GM18498 (cell line): Measurements from ENCODE around the gene EIF3F.

ENCODE experiments used
- ATAC-seq: cut with Tn5 transposase; IDR thresholded peaks from one replicate; pipeline ENCODE4 v1.9.1; 2021; ENCODE audit warnings: mild to moderate bottlenecking, moderate library complexity; ENCODE audit not compliant: unreplicated experiment

EIF3F gene

DNA sequence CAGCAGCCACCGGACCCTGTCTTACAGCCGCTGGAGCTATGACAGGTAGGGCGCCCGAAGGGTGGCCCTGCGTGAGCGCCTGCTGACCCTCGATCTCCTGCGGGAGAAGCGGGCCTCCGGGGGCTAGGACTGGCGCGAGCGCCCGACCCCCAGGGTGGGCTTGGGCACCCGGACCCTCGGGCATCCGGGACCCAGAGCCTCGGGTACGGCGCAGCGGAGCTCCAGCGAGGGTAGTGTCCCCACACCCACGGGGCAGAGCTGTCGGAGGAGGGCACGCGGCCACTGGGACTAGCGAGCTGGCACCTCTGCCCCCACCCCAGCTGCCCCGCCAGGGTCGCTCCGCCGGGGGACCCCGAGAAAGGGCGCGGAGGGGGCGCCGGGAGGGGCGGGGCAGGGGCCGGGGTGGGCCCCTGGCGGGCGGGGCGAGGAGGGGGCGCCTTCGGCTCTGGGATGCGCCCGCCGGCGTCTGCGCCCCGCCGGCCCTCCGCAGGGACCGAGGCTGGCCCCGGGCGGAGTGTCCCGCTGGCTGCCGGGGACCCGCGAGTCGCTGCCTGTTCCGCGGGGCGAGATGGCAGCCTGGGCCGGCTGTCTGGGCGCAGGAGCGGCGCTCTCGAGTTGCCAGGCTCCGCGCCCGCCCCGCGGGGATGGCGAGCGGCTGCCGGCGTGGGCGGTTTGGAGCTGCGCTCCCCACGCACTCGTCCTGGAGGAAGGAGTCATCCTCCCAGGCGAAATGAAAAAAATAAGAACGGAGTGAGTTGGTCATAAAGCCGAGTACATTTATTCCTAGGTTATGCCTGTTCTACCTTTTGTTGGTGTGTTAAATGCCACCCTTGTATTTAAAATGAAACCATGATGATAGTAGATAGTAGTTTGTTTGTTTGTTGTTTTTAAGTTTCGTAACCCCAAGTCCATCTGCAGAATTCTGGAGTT lies 32.4 kb downstream of the EIF3F start:
- ATAC-seq, result peak; percentile 47

DNA sequence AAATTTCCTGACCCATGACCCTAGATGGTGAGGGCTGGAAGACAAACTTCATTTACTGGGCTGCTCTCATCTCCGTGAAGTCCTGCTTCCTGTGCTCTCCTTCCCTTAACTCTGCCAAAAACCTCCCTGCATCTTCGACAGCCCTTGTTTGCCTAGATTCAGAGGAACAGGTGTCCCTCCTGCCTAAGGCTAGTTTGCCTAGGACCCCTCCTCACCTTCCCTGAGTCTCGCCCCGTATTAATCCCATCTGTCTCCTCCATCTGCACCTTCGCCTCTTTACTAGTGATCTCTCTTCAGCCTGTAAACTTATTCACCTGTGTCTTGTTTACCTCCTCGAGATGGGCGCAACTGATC lies 33.1 kb downstream of the EIF3F start:
- no peak for ATAC-seq

DNA sequence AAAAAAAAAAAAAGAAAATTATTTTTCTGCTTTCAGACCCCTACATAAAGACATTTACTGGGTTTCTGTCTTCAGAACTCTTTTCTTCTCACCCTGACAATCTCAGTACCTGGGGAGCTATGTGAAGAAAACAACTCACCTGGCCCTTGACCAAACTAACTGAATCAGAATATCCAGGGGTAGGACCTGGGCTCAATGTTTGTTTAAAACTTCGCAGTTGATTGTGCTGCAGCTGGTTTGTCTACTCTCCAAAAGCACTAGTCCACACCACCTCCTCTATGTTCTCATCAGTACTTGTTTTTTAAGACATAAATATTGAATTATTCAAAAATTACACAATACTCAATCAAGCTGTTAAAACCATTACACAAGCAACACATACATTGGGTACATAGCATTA lies 34.8 kb downstream of the EIF3F start:
- no peak for ATAC-seq

DNA sequence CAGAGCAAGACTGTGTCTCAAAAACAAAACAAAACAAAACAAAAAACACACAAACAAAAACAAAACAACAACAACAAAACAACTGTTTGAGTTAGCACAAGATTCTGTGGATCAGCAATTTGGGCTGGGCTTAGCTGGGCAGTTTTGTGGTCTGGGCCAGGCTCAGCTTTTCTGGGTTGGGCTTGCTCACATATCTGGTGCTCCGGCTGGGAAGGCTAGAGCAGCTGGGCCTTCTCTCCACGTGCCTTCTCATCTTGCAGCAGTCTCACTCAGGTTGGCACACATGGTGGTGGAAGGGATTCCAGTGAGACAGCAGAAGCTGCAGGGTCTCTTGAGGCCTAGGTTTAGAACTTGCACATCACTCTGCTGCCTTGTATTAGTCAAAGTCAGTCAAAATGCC lies 35.7 kb downstream of the EIF3F start:
- no peak for ATAC-seq

DNA sequence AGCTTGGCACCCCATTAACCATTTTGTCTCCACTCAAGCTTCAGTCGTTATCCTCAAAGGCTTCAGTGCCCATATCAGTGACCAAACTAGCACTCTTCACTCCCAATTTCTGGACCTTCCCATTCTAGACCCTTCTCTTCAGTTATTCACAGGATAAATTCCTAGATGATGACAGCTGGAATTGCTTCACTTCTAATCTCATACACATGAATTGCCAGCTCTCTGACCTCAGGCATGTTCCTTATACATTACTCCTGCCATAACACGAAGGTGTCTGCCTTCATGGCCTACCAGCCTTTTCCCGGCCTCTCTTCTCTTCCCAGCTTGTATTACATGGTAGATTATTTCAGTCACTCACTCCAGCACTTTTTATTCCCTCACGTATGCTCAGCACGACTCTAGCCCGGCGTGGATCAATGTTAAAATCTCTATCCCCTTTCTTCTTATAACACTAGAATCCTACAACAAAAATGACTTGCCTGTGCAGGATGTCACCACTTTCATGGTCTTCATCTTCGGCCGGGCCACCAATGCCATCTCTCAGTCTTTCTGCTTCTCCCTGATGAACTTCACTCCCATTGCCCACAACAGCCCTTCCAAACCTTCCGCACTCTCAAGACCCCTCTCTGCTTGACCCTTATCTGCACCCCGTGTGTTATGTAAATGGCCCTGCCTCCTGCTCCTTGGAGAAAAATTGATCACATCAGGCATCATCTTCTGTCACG lies 36.9 kb downstream of the EIF3F start:
- ATAC-seq, result no peak

DNA sequence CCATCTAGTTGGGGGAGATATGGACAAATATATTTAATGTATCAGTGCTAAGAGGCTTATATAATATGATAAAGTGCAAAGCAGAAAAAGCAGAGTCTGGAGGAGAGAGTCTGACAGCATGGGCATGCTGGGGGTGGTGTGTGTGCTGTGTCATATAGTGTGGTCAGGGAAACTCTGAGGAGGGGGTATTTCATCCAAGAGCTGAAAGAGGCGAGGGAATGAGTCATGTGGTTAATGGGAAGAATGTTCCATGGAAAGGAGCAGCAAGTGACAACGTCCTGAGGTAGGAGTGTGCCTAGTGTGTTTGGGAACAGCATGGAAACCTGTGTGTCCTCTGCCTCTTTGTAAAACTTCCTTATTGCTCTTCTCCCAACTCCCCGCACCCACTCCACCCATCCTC lies 38.0 kb downstream of the EIF3F start:
- ATAC-seq, result no peak

- no peak for ATAC-seq
Observed at GRCh38 chr11:8025816-8026215, 38.7 kb downstream of the EIF3F start.

GRCh38 chr11:8026982-8027381 lies 39.8 kb downstream of the EIF3F start:
- ATAC-seq, result no peak

DNA sequence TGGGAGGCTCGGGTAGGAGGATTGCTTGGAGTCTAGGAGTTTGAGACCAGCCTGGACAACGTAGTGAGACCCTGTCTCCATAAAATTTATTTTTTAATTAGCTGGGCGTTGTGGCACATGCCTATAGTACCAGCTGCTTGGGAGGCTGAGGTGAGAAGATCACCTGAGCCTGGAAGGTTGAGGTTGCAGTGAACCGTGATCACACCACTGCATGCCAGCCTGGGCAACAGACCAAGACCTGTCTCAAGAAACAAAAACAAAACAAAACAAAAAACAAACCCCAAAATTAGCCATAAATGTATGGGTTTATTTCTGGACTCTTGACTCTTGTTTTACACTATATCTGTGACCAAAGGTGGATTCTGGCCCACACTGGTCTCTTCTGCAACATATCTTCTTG lies 41.6 kb downstream of the EIF3F start:
- ATAC-seq, result no peak

GRCh38 chr11:8030526-8031247 lies 43.5 kb downstream of the EIF3F start:
- ATAC-seq, result no peak

DNA sequence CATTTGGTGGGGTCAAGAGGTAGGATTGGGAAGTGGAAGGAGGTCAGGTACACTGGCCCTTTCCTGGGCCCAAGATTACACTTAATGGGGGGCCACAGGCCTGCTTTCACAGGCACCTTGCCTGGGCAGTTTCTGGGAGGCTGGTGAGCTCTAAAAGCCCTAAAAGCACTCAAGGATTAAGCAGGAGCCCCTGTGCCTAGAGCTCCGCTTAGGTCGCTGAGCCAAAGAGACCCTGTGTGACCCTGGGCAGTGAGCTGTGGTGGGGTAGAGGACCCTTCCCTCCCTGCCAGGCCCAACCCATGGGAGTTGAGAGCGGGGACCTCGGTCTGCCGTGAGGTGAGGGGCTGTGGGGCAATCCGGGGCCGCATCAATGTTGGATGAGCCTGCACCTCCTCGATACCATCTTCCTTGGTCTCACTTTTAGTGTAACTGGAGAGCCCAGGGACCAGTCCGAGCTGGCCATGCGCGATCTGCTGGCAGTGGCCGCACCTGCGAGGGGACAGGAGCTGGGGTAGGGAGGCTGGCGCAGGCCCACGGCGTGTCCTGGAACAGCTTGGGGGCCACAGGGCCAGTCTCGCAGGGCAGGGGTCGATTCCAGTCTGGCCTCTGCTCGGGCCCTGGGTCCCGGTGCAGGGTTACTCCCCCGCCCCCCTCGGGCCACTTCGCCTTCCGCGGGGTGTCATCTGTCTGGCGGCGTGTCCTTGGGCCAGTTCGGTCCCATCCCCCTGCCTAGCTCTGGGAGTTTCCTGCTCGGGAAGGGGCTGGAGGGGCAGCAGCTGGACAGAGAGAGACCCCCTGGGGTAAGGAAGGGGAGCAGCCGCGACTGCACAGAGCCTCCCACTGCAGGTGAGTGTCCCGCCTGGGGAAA lies 44.3 kb downstream of the EIF3F start:
- ATAC-seq, result no peak

GRCh38 chr11:8032122-8032521 lies 45.0 kb downstream of the EIF3F start:
- no peak for ATAC-seq

DNA sequence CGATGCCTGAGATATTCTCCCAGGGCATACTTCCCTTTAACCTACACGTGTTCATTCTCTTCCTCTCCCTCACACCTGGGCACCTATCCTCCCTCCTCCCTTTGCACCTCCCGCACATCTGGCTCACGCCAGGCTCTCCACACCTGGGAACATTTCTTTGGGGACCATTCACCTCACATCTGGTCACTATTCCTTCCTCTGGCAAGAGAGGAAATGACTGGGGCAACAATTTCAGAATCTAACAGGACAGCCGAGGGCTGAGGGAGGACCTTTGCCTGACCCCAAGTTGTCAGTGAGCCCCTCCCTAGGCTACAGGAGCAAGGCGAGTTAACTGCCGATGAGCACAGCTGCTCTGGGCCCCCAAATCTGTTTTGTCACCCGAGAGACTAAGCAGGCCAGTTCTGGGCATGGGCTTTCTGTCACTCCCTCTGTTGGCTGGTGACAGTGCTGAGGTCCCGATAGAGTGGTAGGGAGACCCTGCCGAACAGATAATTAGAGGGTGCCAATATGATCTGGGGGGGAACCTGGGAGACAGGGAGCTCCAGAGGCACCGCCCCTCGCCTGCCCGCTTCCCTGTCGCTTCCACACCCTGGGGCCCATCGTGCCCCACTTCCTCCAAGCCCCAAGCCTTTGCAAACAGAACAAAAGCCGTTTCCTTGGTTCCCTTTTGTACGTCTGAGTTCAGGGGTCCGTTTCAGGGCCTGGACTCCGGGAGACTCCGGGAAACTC lies 45.6 kb downstream of the EIF3F start:
- no peak for ATAC-seq

DNA sequence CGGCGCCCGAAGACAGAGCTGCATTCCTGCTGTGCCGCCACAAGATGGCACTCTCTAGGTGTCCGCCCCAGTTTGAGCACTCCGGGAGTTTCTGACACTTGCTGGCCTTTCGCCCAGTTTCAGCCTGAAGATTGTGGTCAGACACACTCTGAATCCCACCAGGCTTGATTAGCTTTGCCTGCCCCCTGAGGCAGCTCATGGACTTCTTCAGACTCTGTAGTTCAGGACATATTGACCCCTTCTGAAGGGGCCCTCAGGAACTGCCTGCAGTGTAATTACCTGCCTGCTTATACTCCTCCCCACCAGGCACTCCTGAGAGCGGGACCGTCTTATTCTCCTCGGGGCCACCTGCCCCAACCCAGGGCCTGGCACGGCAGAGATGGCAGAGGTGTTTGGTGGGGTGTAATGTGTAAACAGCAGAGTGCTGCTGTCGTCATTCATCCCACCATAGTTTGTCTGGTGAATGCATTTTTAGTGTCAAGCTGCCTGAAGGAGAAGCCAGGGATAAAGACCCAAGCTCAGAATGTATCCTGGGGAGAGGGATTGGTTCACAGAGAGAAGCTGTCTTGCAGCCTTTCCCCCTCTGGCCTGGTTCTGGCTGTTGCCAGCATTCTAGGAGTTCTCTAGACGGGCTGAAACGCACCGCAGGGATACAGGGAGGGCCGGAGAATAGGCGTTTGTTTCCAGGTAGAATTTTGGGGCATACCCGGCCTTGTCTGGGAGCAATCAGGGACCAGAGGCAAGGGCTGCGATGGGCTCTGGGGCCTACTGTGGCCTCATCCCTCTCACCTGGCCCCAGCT lies 46.4 kb downstream of the EIF3F start:
- peak; percentile 78 for ATAC-seq

- no peak for ATAC-seq
Observed at GRCh38 chr11:8034106-8034585, 47.0 kb downstream of the EIF3F start.

DNA sequence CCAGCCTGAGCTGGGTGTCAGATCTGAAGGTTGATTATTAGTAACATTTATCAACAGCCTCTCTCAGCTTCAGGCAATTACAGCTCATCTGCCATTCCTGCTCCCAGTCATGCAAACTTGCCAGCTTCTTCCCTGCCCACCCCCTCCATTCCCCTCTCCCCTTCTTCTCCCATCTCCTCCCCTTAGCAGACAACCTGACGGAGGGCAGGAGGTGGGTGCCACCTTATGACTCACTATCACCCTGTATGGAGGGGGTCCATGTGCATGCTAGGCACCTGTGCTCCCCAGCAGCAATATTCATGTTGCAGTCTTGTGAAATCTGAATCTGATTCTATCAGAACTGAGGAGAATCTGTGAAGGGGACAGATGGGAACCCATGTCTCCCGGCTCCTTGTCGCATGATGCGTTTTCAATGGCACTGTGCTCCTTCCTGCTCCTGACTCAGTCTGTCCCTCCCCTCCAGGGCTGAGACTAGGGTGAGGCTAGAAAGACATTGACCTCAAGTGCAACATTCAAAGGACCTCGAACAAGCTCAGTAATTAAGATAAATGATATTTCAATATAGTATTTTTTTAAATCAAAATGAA lies 47.6 kb downstream of the EIF3F start:
- no peak for ATAC-seq

DNA sequence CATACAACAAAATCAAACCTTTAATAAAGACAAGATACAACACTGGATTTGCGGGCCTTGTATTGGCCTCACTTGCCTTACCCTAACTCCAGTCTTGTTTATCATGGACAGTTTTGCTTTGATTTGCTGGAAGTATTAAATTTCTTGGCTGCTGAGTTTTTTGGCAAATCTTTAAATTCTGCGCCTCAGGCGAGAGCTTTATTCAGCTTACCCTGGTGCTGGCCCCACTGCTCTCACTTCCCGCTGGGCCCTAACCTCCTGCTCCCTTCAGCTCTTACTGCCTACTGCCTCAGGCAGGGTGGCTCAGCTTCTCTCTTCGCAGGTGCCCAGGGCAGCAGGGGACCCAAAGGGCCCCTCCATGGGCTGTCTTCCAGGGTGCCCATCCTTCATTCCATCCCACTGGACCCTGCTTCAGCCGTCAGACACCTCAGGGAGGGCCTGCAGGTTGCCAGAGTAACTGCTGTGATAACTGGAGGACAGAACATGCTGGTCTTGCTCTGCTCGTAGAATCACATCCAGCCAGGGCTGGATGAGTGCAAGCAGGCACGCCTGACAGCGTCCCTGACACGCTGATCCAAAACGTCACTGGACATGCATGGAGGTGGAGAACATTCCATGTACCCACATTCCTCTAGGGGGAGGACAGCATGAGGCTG lies 48.2 kb downstream of the EIF3F start:
- no peak for ATAC-seq
